H1 (cell line): ENCODE data around the gene HDAC9. TPM values are rescaled to one million over a fixed set of nuclear protein-coding genes. Genes with fewer than 3 reads are reported as not detected.

ENCODE experiments used
- CTCF ChIA-PET: fragments of 300-600 bp; sonication (Branson Sonifier 250); formaldehyde crosslinking; loops from one replicate; lab custom pipeline; 2021; ENCODE audit not compliant: partially characterized antibody; lab: Charles Lee
- POLR2A ChIA-PET: fragments of 300-600 bp; sonication (Branson Sonifier 250); formaldehyde crosslinking; loops from one replicate; lab custom pipeline; 2021; ENCODE audit warnings: inconsistent platforms; ENCODE audit not compliant: partially characterized antibody; lab: Charles Lee
- DNase-seq, 2 experiments: peaks; one replicate each; pipeline versions ENCODE4 v3.0.0 to v3.0.0-alpha.2; 2010 to 2022; ENCODE audit warnings: low spot score in 2 of 2, low read depth in 1 of 2, mixed read lengths in 1 of 2
- FAIRE-seq: peaks from 2 replicates; lab custom pipeline; 2011; peaks lifted over from hg19 to GRCh38; lab: Jason Lieb, UNC
- H2AFZ ChIP-seq: 2 replicates; pipeline ENCODE4 v1.8.1; 2012; ENCODE audit warnings: low read length, inconsistent platforms
- H2AK5ac ChIP-seq: 2 replicates; pipeline ENCODE4 v1.6.1; 2013; ENCODE audit warnings: low read depth, low read length
- H2BK120ac ChIP-seq: replicated peaks from 2 replicates; pipeline ENCODE3; 2013; ENCODE audit warnings: low read depth, low read length, inconsistent platforms
- H2BK12ac ChIP-seq: 2 replicates; pipeline ENCODE4 v1.6.1; 2013; ENCODE audit warnings: low read depth, low read length
- H2BK15ac ChIP-seq: 2 replicates; pipeline ENCODE4 v1.6.1; 2013; ENCODE audit warnings: low read length
- H2BK20ac ChIP-seq: 2 replicates; pipeline ENCODE4 v1.6.1; 2013; ENCODE audit warnings: low read length
- H2BK5ac ChIP-seq: 2 replicates; pipeline ENCODE4 v1.6.1; 2013; ENCODE audit warnings: low read depth, low read length
- H3K14ac ChIP-seq: 2 replicates; pipeline ENCODE4 v1.6.1; 2013; ENCODE audit warnings: inconsistent platforms; ENCODE audit not compliant: insufficient read length
- H3K18ac ChIP-seq: 2 replicates; pipeline ENCODE4 v1.6.1; 2013; ENCODE audit warnings: low read length; ENCODE audit errors: extremely low read depth
- H3K23ac ChIP-seq: 2 replicates; pipeline ENCODE4 v1.6.1; 2013; ENCODE audit warnings: inconsistent platforms; ENCODE audit not compliant: insufficient read length
- H3K23me2 ChIP-seq: 2 replicates; pipeline ENCODE4 v1.6.1; 2013; ENCODE audit warnings: low read depth, low read length
- H3K27ac ChIP-seq: 2 replicates; pipeline ENCODE4 v1.6.1; 2011; ENCODE audit warnings: low read depth, low read length, inconsistent platforms
- H3K27me3 ChIP-seq, 4 experiments: replicated peaks in 1 of 4; 1 replicate in 1 of 4; 2 replicates in 3 of 4; pipeline versions ENCODE4 v1.6.1 to v1.8.1; 2011 to 2013; ENCODE audit warnings: low read length in 3 of 4, mild to moderate bottlenecking in 3 of 4, inconsistent platforms in 2 of 4, mixed read lengths in 2 of 4, moderate library complexity in 1 of 4; ENCODE audit not compliant: control insufficient read depth in 3 of 4, insufficient read depth in 3 of 4; ENCODE audit errors: extremely low read depth in 1 of 4
- H3K36me3 ChIP-seq, 4 experiments: 2 replicates each; pipeline versions ENCODE4 v1.6.1 to v1.8.1; 2011 to 2013; ENCODE audit warnings: mild to moderate bottlenecking in 4 of 4, low read length in 3 of 4, moderate library complexity in 2 of 4, control low read depth in 1 of 4, inconsistent platforms in 1 of 4; ENCODE audit not compliant: insufficient read depth in 4 of 4, control insufficient read depth in 2 of 4
- H3K4ac ChIP-seq: replicated peaks from 2 replicates; pipeline ENCODE3; 2013; ENCODE audit warnings: low read length, low read depth, mixed read lengths, inconsistent platforms; ENCODE audit not compliant: insufficient read length
- H3K4me1 ChIP-seq, 4 experiments: replicated peaks in 1 of 4; 1 replicate in 1 of 4; 2 replicates in 3 of 4; pipeline versions ENCODE4 v1.6.1 to v1.8.1; 2011 to 2013; ENCODE audit warnings: low read length in 3 of 4, inconsistent platforms in 2 of 4, mixed read lengths in 1 of 4; ENCODE audit not compliant: insufficient read depth in 4 of 4, control insufficient read depth in 3 of 4
- H3K4me2 ChIP-seq, 2 experiments: 2 replicates each; pipeline versions ENCODE4 v1.6.1 to v1.8.1; 2011 to 2013; ENCODE audit warnings: low read depth in 2 of 2, low read length in 2 of 2, control low read depth in 1 of 2, inconsistent platforms in 1 of 2, mild to moderate bottlenecking in 1 of 2; ENCODE audit not compliant: insufficient read depth in 1 of 2
- H3K4me3 ChIP-seq, 4 experiments: fragments of 200-600, 300-600 bp in 1 of 4; sonication (generic), shearing (Covaris generic), sonication (Bioruptor Twin) in 1 of 4; 2 replicates each; pipeline versions ENCODE4 v1.5.1 to v1.8.1; 2011 to 2016; ENCODE audit warnings: low read length in 4 of 4, low read depth in 3 of 4, control low read depth in 2 of 4, inconsistent platforms in 2 of 4, mild to moderate bottlenecking in 2 of 4, mixed read lengths in 1 of 4, moderate library complexity in 1 of 4; ENCODE audit not compliant: insufficient read depth in 2 of 4; ENCODE audit errors: extremely low read depth in 1 of 4
- H3K56ac ChIP-seq: replicated peaks from 2 replicates; pipeline ENCODE3; 2013; ENCODE audit warnings: low read depth, mild to moderate bottlenecking, mixed read lengths, low read length, inconsistent platforms; ENCODE audit not compliant: insufficient read length
- H3K79me1 ChIP-seq: 2 replicates; pipeline ENCODE4 v1.6.1; 2013; ENCODE audit warnings: low read depth, low read length, control low read depth
- H3K79me2 ChIP-seq, 2 experiments: 2 replicates each; pipeline versions ENCODE4 v1.6.1 to v1.8.1; 2012 to 2013; ENCODE audit warnings: low read length in 2 of 2, mild to moderate bottlenecking in 2 of 2, inconsistent platforms in 1 of 2; ENCODE audit not compliant: insufficient read depth in 2 of 2, control insufficient read depth in 1 of 2
- H3K9ac ChIP-seq, 4 experiments: replicated peaks in 1 of 4; 1 replicate in 1 of 4; 2 replicates in 3 of 4; pipeline versions ENCODE4 v1.6.1 to v1.8.1; 2011 to 2013; ENCODE audit warnings: low read depth in 3 of 4, low read length in 3 of 4, control low read depth in 2 of 4, mild to moderate bottlenecking in 2 of 4, moderate library complexity in 2 of 4, inconsistent platforms in 1 of 4; ENCODE audit errors: extremely low read depth in 1 of 4
- H3K9me3 ChIP-seq, 2 experiments: 2 replicates each; pipeline versions ENCODE4 v1.6.1 to v1.8.1; 2012 to 2013; ENCODE audit warnings: mild to moderate bottlenecking in 2 of 2, moderate library complexity in 2 of 2, control low read depth in 1 of 2, inconsistent platforms in 1 of 2, low read depth in 1 of 2, low read length in 1 of 2, mixed read lengths in 1 of 2; ENCODE audit not compliant: insufficient read depth in 2 of 2
- H4K20me1 ChIP-seq, 2 experiments: replicated peaks in 1 of 2; 2 replicates each; pipeline versions ENCODE3 to v1.8.1; 2011 to 2013; ENCODE audit warnings: inconsistent platforms in 2 of 2, low read length in 2 of 2, mild to moderate bottlenecking in 1 of 2; ENCODE audit not compliant: insufficient read depth in 2 of 2, control insufficient read depth in 1 of 2
- H4K5ac ChIP-seq: 2 replicates; pipeline ENCODE4 v1.6.1; 2013; ENCODE audit warnings: low read length, low read depth, mixed read lengths, inconsistent platforms; ENCODE audit not compliant: insufficient read length
- H4K8ac ChIP-seq: 2 replicates; pipeline ENCODE4 v1.8.0; 2013; ENCODE audit warnings: mild to moderate bottlenecking, moderate library complexity, low read length, inconsistent platforms; ENCODE audit not compliant: insufficient read depth; ENCODE audit errors: extremely low read depth
- H4K91ac ChIP-seq: replicated peaks from 2 replicates; pipeline ENCODE3; 2013; ENCODE audit warnings: low read length, mixed read lengths, inconsistent platforms; ENCODE audit not compliant: insufficient read length
- ATF2 ChIP-seq: IDR thresholded peaks from 2 replicates; pipeline ENCODE4 v1.6.1; 2012; ENCODE audit warnings: low read length, inconsistent platforms
- BACH1 ChIP-seq: IDR thresholded peaks from 2 replicates; pipeline ENCODE4 v1.6.1; 2012; ENCODE audit warnings: low read length, improper control_type of control experiment
- MAX ChIP-seq: IDR thresholded peaks from 2 replicates; pipeline ENCODE4 v1.6.1; 2012; ENCODE audit warnings: inconsistent platforms
- NRF1 ChIP-seq: IDR thresholded peaks from 2 replicates; pipeline ENCODE4 v1.6.1; 2011; ENCODE audit warnings: mild to moderate bottlenecking, low read depth, low read length, improper control_type of control experiment
- WGBS, 2 experiments: shearing (Covaris generic) in 1 of 2; methylation state at CpG; one replicate each; pipeline versions ENCODE4 v1.1.6 to v1.1.7; 2013 to 2015; ENCODE audit warnings: low lambda C conversion rate in 2 of 2, mixed read lengths in 2 of 2, inconsistent platforms in 1 of 2, low coverage in 1 of 2, missing lambda C conversion rate in 1 of 2; ENCODE audit not compliant: insufficient replicate concordance in 2 of 2, insufficient coverage in 1 of 2, insufficient read length in 1 of 2; ENCODE audit errors: extremely low coverage in 1 of 2, missing lambda C conversion rate in 1 of 2; 5-methylcytosine and 5-hydroxymethylcytosine counted together
- polyA plus RNA-seq, 7 experiments: library from polyadenylated mRNA; depleted of rRNA in 3 of 7; stranded (reverse) in 5 of 7; unstranded in 2 of 7; fragments of >200 nt in 5 of 7; fragments of 200-250 nt in 2 of 7; gene quantifications; 1 replicate in 5 of 7; 2 replicates in 1 of 7; 4 replicates in 1 of 7; pipeline versions ENCODE4 v1.2.1 to v1.2.3, GENCODE V29; 2011 to 2013; ENCODE audit warnings: missing spikeins in 2 of 7, mixed read lengths in 2 of 7
- total RNA-seq: library from RNA; stranded (reverse); fragmentation: NEBNext Ultra II Directional; extraction: Animal tissue kit (Norgen Biotek cat#: 25700); gene quantifications from 2 replicates; pipeline ENCODE4 v1.2.1, GENCODE V29; 2021

Gene HDAC9
- total and polyA plus RNA-seq, 2 of the 8 experiments (the other 6 are each of a cell fraction or from before 2014, with no cell fraction given) = 9.5 to 13.1 TPM

- no peak overlapping the region for H3K4ac ChIP-seq
- no peaks in the 10 kb centered on the region for H3K4me1 ChIP-seq
- no peaks in the 10 kb centered on the region for H3K79me2 ChIP-seq
- H3K27ac ChIP-seq = no peak overlapping the region
- H2AK5ac ChIP-seq = no peak overlapping the region
- H2BK120ac ChIP-seq = no peak overlapping the region
- H3K23ac ChIP-seq = no peak overlapping the region
- no peak overlapping the region for H2AFZ ChIP-seq
- H3K79me1 ChIP-seq = no peaks in the 10 kb centered on the region
- no peak for FAIRE-seq
- H3K14ac ChIP-seq = no peak overlapping the region
- H3K36me3 ChIP-seq = no peaks in the 10 kb centered on the region
- H2BK5ac ChIP-seq = no peak overlapping the region
- no peaks in the 10 kb centered on the region for H3K27me3 ChIP-seq
- WGBS, 2 experiments = 85% methylated on average over 4 of the region's 4 CpGs; no CpG with 5 or more reads in 1 of the 2 experiments
- H3K9ac ChIP-seq = no peak overlapping the region
- TF ChIP-seq BACH1 (no peak), NRF1 (no peak), MAX (no peak), ATF2 (no peak)
- no peak overlapping the region for H2BK12ac ChIP-seq
- H3K9me3 ChIP-seq = no peaks in the 10 kb centered on the region
- no peaks in the 10 kb centered on the region for H4K20me1 ChIP-seq
- ChIA-PET POLR2A (no interaction called here), CTCF (interaction anchor here (1.7 to 2.5 kb wide), 2 partner anchors 19 to 105 kb away, joined by 5 to 7 read pairs; no protein-coding TSS in a partner anchor)
- no peak overlapping the region for H3K4me2 ChIP-seq
- DNase-seq = no peak
- no peak overlapping the region for H3K56ac ChIP-seq
- H3K23me2 ChIP-seq = no peaks in the 10 kb centered on the region
- no peak overlapping the region for H4K5ac ChIP-seq
- no peak overlapping the region for H2BK15ac ChIP-seq
- H3K18ac ChIP-seq = no peak overlapping the region
- H4K91ac ChIP-seq = no peak overlapping the region
- no peak overlapping the region for H4K8ac ChIP-seq
- H3K4me3 ChIP-seq = no peak overlapping the region
- no peak overlapping the region for H2BK20ac ChIP-seq
Observed at GRCh38 chr7:18913106-18913505, 417.6 kb downstream of the HDAC9 start.
